HTERT RPE-1 (cell line): ENCODE measurements around the gene MED16.

ENCODE experiments used
- in situ Hi-C: fragments of 300-500 bp; cut with MboI; formaldehyde crosslinking; loops from 4 replicates; pipeline ENCODE4 v1.14.3; 2020; ENCODE audit warnings: low sequenced_read_pairs

MED16 gene

DNA sequence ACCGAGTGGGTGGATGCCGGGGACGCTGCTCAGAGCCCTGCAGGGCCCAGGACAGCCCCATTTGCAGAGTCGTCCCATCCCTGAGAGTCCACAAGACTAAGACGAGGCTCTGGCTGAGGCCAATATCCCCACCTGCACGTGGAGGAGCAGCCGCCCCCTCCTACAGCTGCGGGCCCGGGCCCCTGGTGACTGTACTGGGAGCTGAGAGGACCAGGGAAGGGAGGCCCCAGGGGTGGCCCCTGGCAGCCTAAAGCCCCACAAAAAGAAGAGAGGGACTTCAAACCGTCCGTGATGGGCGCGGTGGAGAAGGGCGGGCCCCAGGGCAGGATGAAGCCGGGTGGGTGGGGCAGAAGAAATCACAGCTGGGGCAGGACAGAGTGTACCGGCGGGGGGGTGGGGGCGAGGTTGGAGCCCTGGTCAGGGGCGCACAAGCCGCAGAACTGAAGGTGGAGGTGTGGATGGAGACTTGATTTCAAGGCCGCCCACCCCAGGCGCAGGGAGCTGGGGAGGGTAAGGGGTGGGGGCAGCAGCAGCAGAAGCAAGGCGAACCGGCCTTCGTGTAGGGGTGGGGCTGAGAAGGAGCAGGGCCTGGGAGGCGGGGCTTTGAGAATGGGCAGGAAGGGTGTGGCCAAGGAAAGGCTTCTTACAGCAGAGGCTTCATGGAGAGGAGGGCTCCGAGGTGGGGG is 20.6 kb downstream of the MED16 start:
- in situ Hi-C loops: no loop called here

DNA sequence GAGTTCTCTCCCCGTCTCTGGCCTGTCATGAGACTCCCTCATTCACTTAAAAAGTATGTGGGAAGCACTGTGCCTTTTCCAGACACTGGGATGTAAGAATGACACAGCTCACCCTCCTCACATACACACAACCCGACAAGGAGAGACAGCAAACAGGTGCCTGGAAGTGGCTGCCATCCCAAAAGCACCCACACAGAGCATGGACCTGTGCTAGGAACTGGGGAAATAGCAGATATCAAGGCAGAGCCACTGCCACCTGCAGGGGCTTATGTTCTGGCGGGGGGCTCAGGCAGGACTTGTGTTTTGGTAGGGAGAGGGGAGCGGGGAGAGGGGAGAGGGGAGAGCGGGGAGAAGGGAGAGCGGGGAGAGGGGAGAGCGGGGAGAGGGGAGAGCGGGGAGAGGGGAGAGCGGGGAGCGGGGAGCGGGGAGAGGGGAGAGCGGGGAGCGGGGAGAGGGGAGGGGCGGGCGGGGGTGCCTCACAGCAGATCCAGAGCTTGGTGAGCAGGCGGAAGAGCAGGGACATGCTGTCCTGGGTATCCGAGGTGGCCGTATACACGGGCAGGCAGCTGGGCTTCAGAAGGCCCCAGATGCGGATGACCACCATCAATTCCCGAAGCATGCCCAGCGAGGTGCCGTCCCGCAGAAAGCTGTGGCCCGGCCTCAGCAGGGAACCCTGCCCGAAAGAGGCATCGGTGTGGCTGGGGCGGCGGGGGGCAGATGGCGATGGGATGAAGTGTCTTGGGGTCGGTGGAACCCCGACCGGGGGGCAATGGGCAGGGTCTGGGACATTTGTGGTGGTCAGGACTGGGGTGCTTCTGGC is 21.3 kb downstream of the MED16 start:
- in situ Hi-C loops: no loop called here

DNA sequence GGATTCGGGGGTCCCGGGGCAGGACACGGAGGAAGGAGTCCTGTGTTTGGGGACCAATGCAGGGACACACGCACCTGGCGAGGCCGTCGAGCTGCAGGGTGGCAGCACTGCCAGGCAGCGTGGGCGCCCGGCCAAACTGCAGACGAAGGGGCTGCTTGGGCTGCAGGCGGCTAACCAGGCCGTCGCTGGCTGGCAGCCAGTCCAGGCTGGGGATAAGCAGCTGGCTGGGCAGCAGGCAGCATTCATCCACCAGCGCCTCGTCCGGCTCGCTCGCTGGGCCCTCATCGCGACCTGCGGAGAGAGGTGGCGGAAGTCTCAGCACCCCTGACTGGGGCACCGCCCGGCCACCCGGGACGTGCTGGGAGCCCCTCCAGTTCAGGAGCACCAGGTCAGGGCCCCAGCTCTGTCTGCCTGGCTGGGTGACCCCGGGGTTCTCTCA is 22.0 kb downstream of the MED16 start:
- in situ Hi-C loops: no loop called here

DNA sequence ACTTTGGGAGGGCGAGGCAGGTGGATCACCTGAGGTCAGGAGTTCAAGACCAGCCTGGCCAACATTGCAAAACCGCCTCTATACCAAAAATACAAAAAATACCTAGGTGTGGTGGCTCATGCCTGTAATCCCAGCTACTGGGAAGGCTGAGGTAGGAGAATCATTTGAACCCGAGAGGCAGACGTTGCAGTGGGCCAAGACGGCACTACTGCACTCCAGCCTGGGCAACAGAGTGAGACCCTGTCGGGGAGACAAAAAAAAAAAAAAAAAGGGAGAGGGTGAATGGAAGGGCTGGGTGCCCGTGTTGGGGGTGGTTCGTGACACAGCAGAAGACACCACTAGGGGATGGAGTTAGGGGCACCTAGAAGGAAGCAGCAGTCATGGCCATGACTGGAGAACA is 22.7 kb downstream of the MED16 start:
- in situ Hi-C loops: no loop called here

DNA sequence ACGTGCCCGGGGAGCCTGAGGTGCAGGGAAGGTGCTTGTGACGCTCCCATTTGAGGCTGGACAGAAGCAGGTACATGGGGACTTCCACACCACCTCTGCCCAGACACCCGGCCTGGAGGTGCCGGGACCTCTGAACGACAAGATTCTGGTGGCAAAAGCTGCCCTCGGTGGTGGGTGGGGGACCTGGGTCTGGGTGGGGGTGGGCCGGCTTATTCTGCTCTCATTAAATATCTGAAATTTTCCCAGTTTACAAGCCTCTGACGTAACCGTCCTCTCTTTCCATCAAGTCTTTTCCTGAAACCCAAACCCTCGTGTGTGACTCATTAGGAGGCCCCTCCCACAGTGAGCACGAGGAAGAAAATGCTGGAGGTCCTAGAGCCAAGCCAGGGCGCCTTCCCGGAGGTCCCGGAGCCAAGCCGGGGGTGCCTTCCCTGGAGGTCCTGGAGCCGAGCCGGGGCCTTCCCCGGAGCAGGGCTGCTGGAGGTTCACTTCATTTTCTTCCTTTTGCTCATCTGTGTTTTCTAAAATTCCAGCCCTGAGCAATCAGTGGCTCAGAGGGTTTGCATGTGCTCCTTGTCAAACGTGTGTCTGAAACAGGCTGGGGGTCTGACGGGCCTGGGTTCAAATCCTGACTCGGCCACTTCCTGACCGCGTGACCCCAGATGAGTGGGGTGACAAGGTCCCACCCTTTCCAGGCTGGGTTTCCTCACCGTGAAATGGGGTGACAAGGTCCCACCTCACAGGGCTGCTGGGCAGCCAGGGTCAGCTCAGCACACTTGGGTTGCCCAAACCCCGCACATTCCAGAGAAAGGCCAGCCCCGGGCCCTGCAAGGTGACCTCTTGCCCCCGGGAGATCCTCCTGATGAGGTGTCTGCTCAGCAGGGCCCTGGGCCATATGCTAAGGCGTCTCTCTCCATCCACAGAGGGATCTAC is 23.5 kb downstream of the MED16 start:
- in situ Hi-C loops: no loop called here

DNA sequence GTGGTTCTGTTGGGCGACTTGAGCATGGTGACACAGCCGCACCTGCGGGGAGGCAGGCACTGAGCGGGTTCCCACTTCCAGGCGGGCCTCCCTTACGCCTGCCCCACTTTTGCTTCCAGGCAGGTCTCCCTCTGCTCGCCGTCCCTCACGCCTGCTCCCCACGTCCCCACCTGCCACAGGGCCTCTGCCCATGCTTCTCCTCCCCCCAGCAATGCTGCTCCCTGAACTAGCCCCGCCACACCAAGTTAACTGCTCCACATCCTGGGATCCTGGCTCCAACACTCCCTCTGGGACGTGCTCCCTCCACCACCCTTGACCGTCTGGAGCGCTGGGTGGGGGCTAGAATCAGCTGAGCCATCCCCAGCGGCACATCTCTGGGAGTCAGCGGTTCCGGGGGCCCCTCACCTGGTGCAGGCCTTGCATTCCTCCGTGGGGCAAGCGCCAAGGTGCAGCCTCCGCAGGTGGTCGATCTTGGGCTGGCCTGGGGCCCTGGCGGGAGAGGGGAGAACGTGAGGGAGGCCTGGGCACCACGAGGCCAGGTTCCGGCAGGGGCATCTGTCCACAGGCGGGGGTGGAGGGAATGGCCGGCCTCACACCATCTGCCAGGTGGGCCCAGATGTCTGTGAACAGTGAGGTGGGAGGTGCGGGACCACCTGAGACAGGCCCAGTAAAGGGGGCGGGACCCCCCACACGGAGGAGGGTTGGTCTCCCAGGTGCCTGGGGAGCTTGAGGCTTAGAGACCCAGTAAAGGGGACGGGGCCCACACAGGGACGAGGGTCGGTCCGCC is 24.3 kb downstream of the MED16 start:
- in situ Hi-C loops: no loop called here

DNA sequence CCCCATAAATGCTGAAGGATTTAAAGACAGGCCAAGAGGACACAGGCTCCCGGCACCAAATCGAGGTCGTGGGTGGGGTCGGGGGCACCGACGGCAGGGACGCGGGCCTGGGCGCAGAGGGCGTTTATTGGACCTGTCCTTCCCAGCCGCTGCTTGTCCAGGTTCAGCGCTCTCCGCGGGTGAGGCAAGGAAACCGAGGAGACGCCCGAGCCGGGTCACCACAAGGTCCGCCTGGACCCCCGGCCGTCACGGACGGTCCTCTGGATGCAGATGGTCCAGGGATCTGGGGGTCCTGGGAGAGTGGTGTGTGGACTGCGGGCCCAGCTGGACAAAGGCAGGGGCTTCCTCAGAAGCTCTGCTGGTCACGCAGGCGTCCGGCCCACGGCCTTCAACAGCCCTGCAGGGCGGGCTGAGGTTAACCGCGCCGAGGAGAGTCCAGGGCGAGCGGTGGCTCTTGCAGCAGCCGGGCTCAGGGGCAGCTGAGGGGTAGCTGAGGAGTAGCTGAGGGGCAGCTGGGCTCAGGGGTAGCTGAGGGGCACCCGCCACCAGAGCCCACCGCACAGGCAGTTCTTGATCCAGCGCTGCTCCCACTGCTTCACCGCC is 25.0 kb downstream of the MED16 start:
- in situ Hi-C loops: no loop called here

DNA sequence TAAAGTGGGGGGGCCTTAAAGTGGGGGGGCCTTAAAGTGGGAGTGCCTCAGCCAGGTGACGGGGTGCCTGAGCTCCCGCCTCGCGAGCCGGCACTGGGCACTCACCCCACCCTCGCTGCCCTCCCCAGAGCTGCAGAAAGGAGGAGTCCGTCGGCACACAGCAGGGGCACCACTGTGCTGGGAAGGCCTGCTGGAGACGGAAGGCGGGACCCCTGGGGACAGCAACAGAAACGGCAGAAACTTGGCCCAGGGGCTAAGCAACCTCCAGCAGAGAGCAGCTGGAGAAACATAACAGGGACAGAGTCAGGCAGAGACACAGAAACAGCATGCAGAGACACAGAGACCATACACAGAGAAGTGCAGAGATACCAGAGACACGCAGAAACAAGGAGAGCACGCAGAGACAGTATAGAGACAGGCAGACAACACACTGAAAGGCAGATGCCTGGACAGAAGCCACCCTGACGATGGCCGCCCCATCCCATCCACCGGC is 25.6 kb downstream of the MED16 start:
- in situ Hi-C loops: no loop called here

DNA sequence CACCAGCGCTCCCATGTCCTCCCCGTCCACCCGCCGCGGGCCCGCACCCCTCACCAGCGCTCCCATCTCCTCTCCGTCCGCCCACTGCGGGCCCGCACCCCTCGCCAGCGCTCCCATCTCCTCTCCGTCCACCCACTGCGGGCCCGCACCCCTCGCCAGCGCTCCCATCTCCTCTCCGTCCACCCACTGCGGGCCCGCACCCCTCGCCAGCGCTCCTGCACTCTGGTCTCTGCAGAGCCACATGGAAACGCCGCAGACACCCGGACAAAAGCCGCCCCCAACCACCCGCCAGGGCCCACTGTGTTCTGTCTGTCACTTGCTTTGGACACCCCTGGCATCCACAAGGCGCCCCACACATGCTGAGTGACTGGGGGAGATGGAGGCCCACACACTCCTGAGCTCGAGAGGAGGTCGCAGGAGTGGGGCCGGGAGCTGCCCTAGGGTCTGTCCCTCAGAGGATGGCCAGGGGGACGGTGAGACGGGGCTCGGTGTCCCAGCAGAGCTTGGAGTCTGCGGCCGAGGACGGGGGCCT is 26.2 kb downstream of the MED16 start:
- in situ Hi-C loops: no loop called here

DNA sequence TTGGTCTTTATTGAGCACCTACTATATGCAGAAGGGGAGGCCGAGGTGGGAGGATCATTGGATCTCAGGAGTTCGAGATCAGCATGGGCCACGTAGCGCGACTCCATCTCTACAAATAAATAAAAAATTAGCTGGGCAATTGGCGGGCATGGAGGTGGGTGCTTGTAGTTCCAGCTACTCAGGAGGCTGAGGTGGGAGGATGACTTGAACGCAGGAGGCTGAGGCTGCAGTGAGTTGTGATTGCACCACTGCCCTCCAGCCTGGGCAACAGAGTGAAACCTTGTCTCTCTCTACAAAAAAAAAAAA is 29.7 kb downstream of the MED16 start:
- in situ Hi-C loops: no loop called here

DNA sequence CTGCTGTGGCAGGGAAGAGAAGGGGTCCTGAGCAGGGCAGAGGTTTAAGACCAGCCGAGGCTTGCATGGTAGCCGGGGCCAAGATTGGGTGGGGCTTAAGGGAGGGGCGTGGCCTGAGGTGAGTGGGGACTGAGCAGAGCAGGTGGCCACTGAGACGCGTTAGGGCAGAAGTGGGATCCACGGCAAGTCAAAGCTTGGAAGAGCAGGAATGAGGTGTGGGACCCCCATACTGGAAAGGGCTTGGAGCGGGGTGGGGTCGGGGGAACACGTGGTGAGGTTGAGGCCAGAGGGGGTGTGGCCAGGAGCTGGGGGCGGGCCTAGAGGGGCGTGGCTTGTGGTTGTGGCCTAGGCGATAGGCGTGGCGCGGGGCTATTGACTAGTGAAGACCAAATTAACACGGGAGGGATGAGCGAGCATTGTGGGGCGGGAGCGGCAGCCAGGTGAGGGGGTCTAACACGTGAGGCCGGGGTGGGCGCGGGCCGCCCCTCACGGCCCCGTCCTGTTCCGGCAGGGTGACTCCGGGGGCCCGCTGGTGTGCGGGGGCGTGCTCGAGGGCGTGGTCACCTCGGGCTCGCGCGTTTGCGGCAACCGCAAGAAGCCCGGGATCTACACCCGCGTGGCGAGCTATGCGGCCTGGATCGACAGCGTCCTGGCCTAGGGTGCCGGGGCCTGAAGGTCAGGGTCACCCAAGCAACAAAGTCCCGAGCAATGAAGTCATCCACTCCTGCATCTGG is 30.2 kb downstream of the MED16 start:
- in situ Hi-C loops: no loop called here

DNA sequence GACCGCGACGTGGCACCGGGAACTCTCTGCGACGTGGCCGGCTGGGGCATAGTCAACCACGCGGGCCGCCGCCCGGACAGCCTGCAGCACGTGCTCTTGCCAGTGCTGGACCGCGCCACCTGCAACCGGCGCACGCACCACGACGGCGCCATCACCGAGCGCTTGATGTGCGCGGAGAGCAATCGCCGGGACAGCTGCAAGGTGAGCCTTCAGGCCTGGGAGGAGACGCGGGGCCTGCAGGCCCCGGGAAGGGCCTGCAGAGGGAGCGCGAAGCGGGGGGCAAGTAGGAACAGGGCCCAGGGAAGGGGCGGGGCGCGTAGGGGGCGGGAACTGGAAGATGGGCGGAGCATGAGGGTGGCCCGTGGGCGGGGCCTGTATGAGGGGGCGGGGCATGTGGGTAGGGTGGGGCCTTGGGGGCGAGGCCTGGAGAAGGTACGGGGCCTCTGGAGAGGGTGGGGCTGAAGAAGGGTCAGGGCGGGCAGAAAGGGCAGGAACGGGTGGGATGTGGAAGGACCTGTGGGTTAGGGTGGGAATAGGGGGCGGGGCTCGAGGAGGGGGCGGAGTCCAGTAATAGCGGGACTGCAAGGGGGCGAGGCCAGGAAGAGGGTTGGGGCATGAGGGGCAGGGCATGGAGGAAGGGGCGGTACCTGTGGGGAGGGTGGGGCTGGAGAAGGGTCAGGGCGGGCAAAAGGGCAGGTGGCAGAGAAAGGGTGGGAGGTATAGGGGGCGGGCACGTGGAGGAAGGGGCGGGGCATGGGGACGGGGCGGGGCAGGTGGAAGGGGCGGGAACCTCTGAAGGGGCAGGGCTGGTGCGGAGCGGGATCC is 31.0 kb downstream of the MED16 start:
- in situ Hi-C loops: no loop called here

DNA sequence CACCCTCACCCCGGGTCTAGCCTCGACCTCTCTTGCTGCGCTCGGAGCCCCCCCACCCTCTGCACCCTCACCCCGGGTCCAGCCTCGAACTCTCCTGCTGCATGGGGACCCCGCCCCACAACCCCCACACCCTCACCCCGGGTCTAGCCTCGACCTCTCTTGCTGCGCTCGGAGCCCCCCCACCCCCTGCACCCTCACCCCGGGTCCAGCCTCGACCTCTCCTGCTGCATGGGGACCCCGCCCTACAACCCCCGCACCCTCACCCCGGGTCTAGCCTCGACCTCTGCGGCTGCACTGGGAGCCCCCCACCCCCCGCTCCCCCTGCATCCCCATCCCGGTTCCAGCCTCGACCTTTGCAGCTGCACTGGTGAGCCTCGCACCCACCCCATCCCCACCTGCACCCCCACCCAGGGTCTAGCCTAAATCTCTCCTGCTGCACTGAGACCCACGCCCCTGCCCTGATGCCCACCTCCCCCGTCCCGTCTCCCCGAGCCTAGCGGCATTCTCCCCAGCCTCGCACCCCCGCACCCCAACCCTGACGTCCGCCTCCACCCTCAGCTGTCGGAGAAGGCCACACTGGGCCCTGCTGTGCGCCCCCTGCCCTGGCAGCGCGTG is 31.7 kb downstream of the MED16 start:
- in situ Hi-C loops: no loop called here

DNA sequence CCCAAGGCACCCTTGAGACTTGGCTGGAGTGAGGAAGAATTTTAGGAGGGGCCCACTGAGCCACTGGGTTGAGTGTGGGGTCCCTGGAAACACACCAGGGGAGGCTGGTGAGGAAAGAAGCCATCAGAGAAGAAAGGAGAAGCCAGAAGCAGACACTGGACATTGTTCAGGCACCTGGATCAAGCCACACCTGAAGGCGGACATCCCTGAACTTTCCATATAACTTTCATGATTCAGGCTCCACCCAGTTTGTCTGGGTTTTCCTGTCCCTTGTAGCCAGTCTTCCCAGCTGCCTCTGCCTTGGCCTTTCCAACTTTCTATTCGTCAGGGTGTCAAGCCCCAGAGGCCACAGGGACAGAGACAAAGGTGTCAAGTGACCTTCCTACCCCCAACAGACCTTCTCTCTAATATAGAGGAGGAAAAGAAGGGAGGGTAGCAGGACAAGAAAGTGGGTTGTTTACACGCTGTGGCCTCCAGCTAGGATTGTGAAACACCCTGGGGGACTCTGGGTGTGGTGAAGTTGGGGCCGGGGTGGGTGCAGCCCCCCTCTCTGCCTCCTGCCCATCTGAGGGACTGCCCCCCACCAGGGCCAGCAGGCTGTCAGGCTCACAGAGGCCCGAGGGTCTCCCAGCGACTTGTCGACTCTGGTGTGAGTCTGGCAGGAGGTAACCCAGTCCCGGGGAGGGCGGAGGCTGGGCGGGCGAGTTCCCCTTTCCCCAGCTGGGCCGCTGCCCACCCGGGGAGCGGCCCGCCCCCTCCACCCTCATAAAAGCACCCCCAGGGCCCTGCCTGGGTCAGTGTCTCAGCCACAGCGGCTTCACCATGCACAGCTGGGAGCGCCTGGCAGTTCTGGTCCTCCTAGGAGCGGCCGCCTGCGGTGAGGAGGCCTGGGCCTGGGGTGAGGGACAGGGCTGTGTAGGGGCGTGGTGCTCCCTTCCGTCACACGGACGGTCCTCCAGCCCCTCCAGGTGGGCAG is 33.8 kb downstream of the MED16 start, which contains the start of gene CFD:
Gene CFD, plus strand, starts transcription at position 797 of the 976 bp plus-strand sequence. Its CDS starts 26 bp downstream, at position 823.
- in situ Hi-C loops: no loop called here

DNA sequence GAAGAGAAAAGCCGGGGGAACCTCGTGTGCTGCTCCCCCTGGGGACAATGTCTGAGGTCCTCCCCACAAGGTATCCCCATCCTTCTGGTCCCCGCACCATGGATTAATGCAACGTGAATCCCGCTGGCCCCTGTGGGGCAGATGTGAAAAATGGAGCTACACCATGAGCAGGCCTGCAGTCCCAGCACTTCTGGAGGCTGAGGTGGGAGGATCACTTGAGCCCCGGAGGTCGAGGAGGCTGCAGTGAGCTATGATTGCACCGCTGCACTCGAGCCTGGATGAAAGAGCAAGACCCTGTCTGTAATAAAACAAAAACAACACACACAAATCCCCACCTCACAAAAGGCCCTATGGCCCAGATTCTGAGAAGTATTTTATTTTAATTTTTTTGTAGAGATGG is 34.7 kb downstream of the MED16 start:
- in situ Hi-C loops: no loop called here

DNA sequence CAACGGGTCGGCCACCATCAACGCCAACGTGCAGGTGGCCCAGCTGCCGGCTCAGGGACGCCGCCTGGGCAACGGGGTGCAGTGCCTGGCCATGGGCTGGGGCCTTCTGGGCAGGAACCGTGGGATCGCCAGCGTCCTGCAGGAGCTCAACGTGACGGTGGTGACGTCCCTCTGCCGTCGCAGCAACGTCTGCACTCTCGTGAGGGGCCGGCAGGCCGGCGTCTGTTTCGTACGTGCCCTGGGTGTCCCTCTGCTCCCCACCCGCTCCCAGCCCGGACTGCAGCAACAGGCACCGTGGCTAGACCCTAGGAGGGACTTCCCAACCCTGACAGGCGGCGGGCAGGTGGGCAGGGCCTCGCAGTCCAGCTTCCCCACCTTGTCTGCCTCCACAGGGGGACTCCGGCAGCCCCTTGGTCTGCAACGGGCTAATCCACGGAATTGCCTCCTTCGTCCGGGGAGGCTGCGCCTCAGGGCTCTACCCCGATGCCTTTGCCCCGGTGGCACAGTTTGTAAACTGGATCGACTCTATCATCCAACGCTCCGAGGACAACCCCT is 37.3 kb downstream of the MED16 start:
- in situ Hi-C loops: no loop called here
